WTC11 (cell line): ENCODE measurements around the gene CHRM4. TPM values are rescaled to one million over a fixed set of nuclear protein-coding genes. Genes with fewer than 3 reads are reported as not detected.

Source experiments
- ATAC-seq: fragments of 200-7000 bp; cut with Tn5 transposase; 2 replicates; pipeline ENCODE4 v1.10.0; 2021; ENCODE audit warnings: mild to moderate bottlenecking, moderate library complexity
- Bru-seq: library from RNA; stranded (reverse); fragments of 400-500 nt; gene quantifications from one replicate; lab custom pipeline; 2021; lab: Mats Ljungman, UMichigan
- CTCF ChIA-PET: fragments of 300-600 bp; sonication (Branson Sonifier 250); formaldehyde crosslinking; loops from one replicate; lab custom pipeline; 2021; ENCODE audit warnings: antibody characterized with exemption; lab: Charles Lee
- POLR2A ChIA-PET: fragments of 350-600 bp; sonication (Branson Sonifier 250); formaldehyde crosslinking; loops from one replicate; lab custom pipeline; 2021; ENCODE audit warnings: antibody characterized with exemption; lab: Charles Lee
- DNase-seq: peaks from one replicate; pipeline ENCODE4 v3.0.0; 2021; ENCODE audit warnings: low spot score
- H3K27ac Mint-ChIP-seq: 2 replicates; pipeline ENCODE4 v1.8.0; 2021; ENCODE audit warnings: mixed read lengths
- H3K27me3 Mint-ChIP-seq: 2 replicates; pipeline ENCODE4 v1.8.0; 2021; ENCODE audit warnings: low read depth, mild to moderate bottlenecking, moderate library complexity, mixed read lengths
- H3K36me3 Mint-ChIP-seq: 2 replicates; pipeline ENCODE4 v1.8.0; 2021; ENCODE audit warnings: mixed read lengths
- H3K4me1 Mint-ChIP-seq: 2 replicates; pipeline ENCODE4 v1.8.0; 2022; ENCODE audit warnings: mixed read lengths
- H3K4me3 Mint-ChIP-seq: 2 replicates; pipeline ENCODE4 v1.8.0; 2021; ENCODE audit warnings: mild to moderate bottlenecking, moderate library complexity, mixed read lengths
- H3K9me3 Mint-ChIP-seq: 2 replicates; pipeline ENCODE4 v1.8.0; 2021; ENCODE audit warnings: mixed read lengths
- CBFB ChIP-seq: sonication (generic); formaldehyde crosslinking; IDR thresholded peaks from 2 replicates; pipeline ENCODE4 v1.8.1; 2022; ENCODE audit warnings: mild to moderate bottlenecking, low read depth, missing genetic modification reagents
- CREB1 ChIP-seq: sonication (generic); formaldehyde crosslinking; IDR thresholded peaks from 2 replicates; pipeline ENCODE4 v1.8.0; 2023; ENCODE audit warnings: mild to moderate bottlenecking, missing genetic modification reagents
- ELF4 ChIP-seq: sonication (generic); formaldehyde crosslinking; IDR thresholded peaks from 2 replicates; pipeline ENCODE4 v1.8.1; 2022; ENCODE audit warnings: low read depth, mild to moderate bottlenecking, moderate library complexity, missing genetic modification reagents
- EMX1 ChIP-seq: fragments of 250-450 bp; sonication (Bioruptor Pico); IDR thresholded peaks from 2 replicates; pipeline ENCODE4 v1.8.0; 2021; ENCODE audit warnings: mild to moderate bottlenecking
- ETV6 ChIP-seq: sonication (generic); formaldehyde crosslinking; IDR thresholded peaks from 2 replicates; pipeline ENCODE4 v1.8.1; 2022; ENCODE audit warnings: mild to moderate bottlenecking, missing genetic modification reagents
- FOXP1 ChIP-seq: sonication (generic); formaldehyde crosslinking; IDR thresholded peaks from 2 replicates; pipeline ENCODE4 v1.8.0; 2022; ENCODE audit warnings: missing genetic modification reagents, mild to moderate bottlenecking, moderate library complexity, borderline replicate concordance
- KAT7 ChIP-seq: sonication (generic); formaldehyde crosslinking; IDR thresholded peaks from 2 replicates; pipeline ENCODE4 v1.8.1; 2023; ENCODE audit warnings: missing genetic modification reagents, mild to moderate bottlenecking, borderline replicate concordance
- NFATC4 ChIP-seq: fragments of 250-450 bp; sonication (Bioruptor Pico); IDR thresholded peaks from 2 replicates; pipeline ENCODE4 v1.9.0; 2021; ENCODE audit warnings: mild to moderate bottlenecking
- NFE2L1 ChIP-seq: sonication (generic); formaldehyde crosslinking; IDR thresholded peaks from 2 replicates; pipeline ENCODE4 v1.8.1; 2023; ENCODE audit warnings: missing genetic modification reagents
- NFYB ChIP-seq: sonication (generic); formaldehyde crosslinking; conservative IDR thresholded peaks from 2 replicates; pipeline ENCODE4 v1.8.0; 2022; ENCODE audit warnings: low read depth, missing genetic modification reagents
- RELA ChIP-seq: sonication (generic); formaldehyde crosslinking; IDR thresholded peaks from 2 replicates; pipeline ENCODE4 v1.8.1; 2022; ENCODE audit warnings: missing genetic modification reagents, mild to moderate bottlenecking, borderline replicate concordance
- TEAD4 ChIP-seq: sonication (generic); formaldehyde crosslinking; IDR thresholded peaks from 2 replicates; pipeline ENCODE4 v1.8.0; 2022; ENCODE audit warnings: mild to moderate bottlenecking, missing genetic modification reagents
- ZBTB21 ChIP-seq: sonication (generic); formaldehyde crosslinking; IDR thresholded peaks from 2 replicates; pipeline ENCODE4 v1.8.1; 2023; ENCODE audit warnings: mild to moderate bottlenecking, missing genetic modification reagents, borderline replicate concordance
- ZNF416 ChIP-seq: fragments of 250-450 bp; sonication (Bioruptor Pico); IDR thresholded peaks from 2 replicates; pipeline ENCODE4 v1.9.0; 2021; ENCODE audit warnings: mild to moderate bottlenecking, inconsistent platforms
- ZNF423 ChIP-seq: fragments of 250-450 bp; sonication (Bioruptor Pico); IDR thresholded peaks from 2 replicates; pipeline ENCODE4 v2.1.2; 2022; ENCODE audit warnings: mild to moderate bottlenecking, moderate library complexity
- long read RNA-seq, 3 experiments: library from RNA in 1 of 3; library from capped mRNA in 1 of 3; library from polyadenylated mRNA in 1 of 3; unstranded in 2 of 3; stranded (forward) in 1 of 3; transcript quantifications; one replicate each; pipeline ENCODE4 v2.0.0, GENCODE V29; 2021
- total RNA-seq: library from RNA; stranded (reverse); gene quantifications from 3 replicates; pipeline ENCODE4 v1.2.3, GENCODE V29; 2021
- TF ChIP-seq, protein P1 (sequence below): sonication (generic); formaldehyde crosslinking; IDR thresholded peaks from 2 replicates; pipeline ENCODE4 v1.8.1; 2023; ENCODE audit warnings: mild to moderate bottlenecking, moderate library complexity, missing genetic modification reagents
- TF ChIP-seq, protein P2 (sequence below): fragments of 200-600 bp; IDR thresholded peaks from 2 replicates; pipeline ENCODE4 v1.8.0; 2022; ENCODE audit warnings: antibody characterized with exemption
- TF ChIP-seq, protein P3 (sequence below): sonication (generic); formaldehyde crosslinking; IDR thresholded peaks from 2 replicates; pipeline ENCODE4 v1.8.1; 2022; ENCODE audit warnings: mild to moderate bottlenecking, missing genetic modification reagents, moderate library complexity, borderline replicate concordance
- TF ChIP-seq, protein P4 (sequence below): sonication (generic); formaldehyde crosslinking; IDR thresholded peaks from 2 replicates; pipeline ENCODE4 v1.8.0; 2022; ENCODE audit warnings: mild to moderate bottlenecking, missing genetic modification reagents
- TF ChIP-seq, protein P5 (sequence below): sonication (generic); formaldehyde crosslinking; IDR thresholded peaks from 2 replicates; pipeline ENCODE4 v1.8.1; 2022; ENCODE audit warnings: missing genetic modification reagents, borderline replicate concordance
- TF ChIP-seq, protein P6 (sequence below): fragments of 250-450 bp; sonication (Bioruptor Pico); IDR thresholded peaks from 2 replicates; pipeline ENCODE4 v1.9.0; 2021; ENCODE audit warnings: mild to moderate bottlenecking

Gene CHRM4
- total RNA-seq (0.62 to 0.85 TPM (median 0.62 TPM) in 3 replicates), Bru-seq, nascent RNA (percentile 29 among the genes with signal in this experiment)
- long read RNA-seq, experiment 1, result 0 reads
- long read RNA-seq, experiment 2, result 0 reads
- long read RNA-seq, experiment 3, result 0 reads

DNA sequence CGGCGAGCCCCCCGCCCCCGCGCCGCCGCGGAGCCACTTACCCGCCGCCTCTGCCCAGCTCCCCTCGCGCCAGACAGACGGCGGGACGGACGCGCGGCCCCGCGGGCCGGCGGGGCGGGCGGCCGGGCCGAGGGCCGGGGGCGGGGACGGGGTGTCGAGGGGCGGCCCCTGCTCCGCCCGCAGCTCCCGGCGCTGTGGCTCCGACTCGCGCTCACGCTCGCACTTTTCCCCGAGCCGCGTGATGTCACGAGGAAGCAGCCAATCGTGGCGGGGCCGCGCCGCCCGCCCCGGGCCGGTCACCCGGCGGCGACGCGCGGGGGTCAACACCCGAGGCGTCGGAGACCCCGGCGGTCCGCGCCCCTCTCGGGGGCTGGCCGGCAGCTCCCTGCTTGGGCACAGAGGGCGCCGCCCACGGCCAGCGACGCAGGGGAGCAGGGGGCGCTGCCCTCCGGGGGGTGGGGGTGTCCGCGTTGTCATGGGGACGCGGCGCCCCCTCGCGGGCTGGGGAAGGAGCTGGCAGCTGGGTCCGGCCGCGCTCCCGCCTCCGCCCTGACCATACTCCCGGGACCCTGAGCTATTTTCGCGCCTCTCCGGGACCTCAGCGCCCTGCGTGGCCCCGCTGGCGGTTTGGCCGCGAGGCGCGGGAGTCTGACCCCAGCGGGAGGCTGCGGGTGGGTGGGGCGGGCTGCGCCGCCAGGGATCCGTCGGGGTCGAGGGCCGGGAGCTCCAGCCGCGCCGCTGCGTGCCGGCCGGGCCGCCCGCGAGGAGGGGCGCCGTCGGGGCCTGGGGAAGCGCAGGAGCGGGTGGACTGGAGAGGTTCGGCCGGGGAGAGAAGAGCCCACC lies at the start of gene CHRM4:
Gene CHRM4, minus strand, starts transcription at position 199 of the 843 bp plus-strand sequence. CDS start 5,219 bp downstream, outside the sequence.
- ChIA-PET CTCF (interaction anchor here (0.5 to 6.6 kb wide), 67 partner anchors 8 to 1139 kb away, joined by 3 to 96 read pairs (median 4); partner anchors contain the start of genes ATG13, CREB3L1, DGKZ and LARGE2), POLR2A (interaction anchor here (0.5 to 1.3 kb wide), 9 partner anchors 8 to 1282 kb away, joined by 3 to 5 read pairs (median 3); no protein-coding TSS in a partner anchor)
- H3K4me1 Mint-ChIP-seq, result peaks cover 29% of the 10 kb centered on the region
- H3K27ac Mint-ChIP-seq, result no peak within 1 kb of the TSS
- DNase-seq (peak; percentile 69), ATAC-seq (peak; percentile 15)
- no peaks in the 10 kb centered on the region for H3K9me3 Mint-ChIP-seq
- peaks cover 56% of the 10 kb centered on the region for H3K27me3 Mint-ChIP-seq
- TF ChIP-seq ZNF423, result peak; percentile 74
- TF ChIP-seq, protein P1, sequence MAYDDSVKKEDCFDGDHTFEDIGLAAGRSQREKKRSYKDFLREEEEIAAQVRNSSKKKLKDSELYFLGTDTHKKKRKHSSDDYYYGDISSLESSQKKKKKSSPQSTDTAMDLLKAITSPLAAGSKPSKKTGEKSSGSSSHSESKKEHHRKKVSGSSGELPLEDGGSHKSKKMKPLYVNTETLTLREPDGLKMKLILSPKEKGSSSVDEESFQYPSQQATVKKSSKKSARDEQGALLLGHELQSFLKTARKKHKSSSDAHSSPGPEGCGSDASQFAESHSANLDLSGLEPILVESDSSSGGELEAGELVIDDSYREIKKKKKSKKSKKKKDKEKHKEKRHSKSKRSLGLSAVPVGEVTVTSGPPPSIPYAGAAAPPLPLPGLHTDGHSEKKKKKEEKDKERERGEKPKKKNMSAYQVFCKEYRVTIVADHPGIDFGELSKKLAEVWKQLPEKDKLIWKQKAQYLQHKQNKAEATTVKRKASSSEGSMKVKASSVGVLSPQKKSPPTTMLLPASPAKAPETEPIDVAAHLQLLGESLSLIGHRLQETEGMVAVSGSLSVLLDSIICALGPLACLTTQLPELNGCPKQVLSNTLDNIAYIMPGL (CRISPR knock-in tag), result 0 out of 2 replicates have a peak, but pooled peaks have one; percentile 13
- TF ChIP-seq, protein P2, sequence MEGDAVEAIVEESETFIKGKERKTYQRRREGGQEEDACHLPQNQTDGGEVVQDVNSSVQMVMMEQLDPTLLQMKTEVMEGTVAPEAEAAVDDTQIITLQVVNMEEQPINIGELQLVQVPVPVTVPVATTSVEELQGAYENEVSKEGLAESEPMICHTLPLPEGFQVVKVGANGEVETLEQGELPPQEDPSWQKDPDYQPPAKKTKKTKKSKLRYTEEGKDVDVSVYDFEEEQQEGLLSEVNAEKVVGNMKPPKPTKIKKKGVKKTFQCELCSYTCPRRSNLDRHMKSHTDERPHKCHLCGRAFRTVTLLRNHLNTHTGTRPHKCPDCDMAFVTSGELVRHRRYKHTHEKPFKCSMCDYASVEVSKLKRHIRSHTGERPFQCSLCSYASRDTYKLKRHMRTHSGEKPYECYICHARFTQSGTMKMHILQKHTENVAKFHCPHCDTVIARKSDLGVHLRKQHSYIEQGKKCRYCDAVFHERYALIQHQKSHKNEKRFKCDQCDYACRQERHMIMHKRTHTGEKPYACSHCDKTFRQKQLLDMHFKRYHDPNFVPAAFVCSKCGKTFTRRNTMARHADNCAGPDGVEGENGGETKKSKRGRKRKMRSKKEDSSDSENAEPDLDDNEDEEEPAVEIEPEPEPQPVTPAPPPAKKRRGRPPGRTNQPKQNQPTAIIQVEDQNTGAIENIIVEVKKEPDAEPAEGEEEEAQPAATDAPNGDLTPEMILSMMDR, result peak; percentile 55
- TF ChIP-seq RELA (CRISPR knock-in tag), result no peak
- no peaks in the 10 kb centered on the region for H3K36me3 Mint-ChIP-seq
- H3K4me3 Mint-ChIP-seq, result peak within 1 kb of the TSS; percentile 84

DNA sequence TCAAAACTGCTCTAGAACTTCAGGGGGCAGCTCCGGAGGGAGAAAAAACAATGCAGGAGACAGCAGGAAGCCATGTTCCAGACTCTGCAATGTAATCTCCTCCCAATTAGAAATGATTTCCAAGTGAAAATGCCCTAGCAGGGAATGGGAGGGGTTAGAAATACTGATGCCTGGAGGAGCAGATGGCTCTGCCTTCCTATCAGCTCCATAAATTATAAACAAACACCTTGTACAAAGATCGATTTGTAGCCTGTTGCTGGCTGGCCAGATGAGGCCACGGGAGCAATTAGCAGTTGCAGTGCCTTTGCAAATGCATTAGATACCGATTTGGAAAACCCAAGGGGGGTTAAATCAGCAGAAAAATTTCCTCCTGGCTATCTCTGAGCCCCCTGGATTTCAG lies 46.6 kb upstream of the CHRM4 start:
- Mint-ChIP-seq H3K4me3 (no peak overlapping the region), H3K27ac (no peak overlapping the region), H3K9me3 (no peaks in the 10 kb centered on the region)
- TF ChIP-seq, protein P3, sequence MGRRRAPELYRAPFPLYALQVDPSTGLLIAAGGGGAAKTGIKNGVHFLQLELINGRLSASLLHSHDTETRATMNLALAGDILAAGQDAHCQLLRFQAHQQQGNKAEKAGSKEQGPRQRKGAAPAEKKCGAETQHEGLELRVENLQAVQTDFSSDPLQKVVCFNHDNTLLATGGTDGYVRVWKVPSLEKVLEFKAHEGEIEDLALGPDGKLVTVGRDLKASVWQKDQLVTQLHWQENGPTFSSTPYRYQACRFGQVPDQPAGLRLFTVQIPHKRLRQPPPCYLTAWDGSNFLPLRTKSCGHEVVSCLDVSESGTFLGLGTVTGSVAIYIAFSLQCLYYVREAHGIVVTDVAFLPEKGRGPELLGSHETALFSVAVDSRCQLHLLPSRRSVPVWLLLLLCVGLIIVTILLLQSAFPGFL (CRISPR knock-in tag), result no peak
- TF ChIP-seq NFE2L1 (CRISPR knock-in tag) (no peak), ZNF416 (CRISPR knock-in tag) (no peak), ZNF423 (no peak), NFATC4 (CRISPR knock-in tag) (no peak), EMX1 (CRISPR knock-in tag) (no peak), ETV6 (CRISPR knock-in tag) (no peak), TEAD4 (CRISPR knock-in tag) (no peak), KAT7 (CRISPR knock-in tag) (no peak), NFYB (CRISPR knock-in tag) (no peak), FOXP1 (CRISPR knock-in tag) (no peak), ELF4 (CRISPR knock-in tag) (no peak), CREB1 (no peak), CBFB (no peak), ZBTB21 (CRISPR knock-in tag) (no peak)
- TF ChIP-seq, protein P4, sequence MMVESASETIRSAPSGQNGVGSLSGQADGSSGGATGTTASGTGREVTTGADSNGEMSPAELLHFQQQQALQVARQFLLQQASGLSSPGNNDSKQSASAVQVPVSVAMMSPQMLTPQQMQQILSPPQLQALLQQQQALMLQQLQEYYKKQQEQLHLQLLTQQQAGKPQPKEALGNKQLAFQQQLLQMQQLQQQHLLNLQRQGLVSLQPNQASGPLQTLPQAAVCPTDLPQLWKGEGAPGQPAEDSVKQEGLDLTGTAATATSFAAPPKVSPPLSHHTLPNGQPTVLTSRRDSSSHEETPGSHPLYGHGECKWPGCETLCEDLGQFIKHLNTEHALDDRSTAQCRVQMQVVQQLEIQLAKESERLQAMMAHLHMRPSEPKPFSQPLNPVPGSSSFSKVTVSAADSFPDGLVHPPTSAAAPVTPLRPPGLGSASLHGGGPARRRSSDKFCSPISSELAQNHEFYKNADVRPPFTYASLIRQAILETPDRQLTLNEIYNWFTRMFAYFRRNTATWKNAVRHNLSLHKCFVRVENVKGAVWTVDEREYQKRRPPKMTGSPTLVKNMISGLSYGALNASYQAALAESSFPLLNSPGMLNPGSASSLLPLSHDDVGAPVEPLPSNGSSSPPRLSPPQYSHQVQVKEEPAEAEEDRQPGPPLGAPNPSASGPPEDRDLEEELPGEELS (CRISPR knock-in tag), result no peak
- TF ChIP-seq, protein P5, sequence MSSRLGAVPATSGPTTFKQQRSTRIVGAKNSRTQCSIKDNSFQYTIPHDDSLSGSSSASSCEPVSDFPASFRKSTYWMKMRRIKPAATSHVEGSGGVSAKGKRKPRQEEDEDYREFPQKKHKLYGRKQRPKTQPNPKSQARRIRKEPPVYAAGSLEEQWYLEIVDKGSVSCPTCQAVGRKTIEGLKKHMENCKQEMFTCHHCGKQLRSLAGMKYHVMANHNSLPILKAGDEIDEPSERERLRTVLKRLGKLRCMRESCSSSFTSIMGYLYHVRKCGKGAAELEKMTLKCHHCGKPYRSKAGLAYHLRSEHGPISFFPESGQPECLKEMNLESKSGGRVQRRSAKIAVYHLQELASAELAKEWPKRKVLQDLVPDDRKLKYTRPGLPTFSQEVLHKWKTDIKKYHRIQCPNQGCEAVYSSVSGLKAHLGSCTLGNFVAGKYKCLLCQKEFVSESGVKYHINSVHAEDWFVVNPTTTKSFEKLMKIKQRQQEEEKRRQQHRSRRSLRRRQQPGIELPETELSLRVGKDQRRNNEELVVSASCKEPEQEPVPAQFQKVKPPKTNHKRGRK (CRISPR knock-in tag), result no peak
- TF ChIP-seq, protein P1 (CRISPR knock-in tag), result no peak
- TF ChIP-seq, protein P6, sequence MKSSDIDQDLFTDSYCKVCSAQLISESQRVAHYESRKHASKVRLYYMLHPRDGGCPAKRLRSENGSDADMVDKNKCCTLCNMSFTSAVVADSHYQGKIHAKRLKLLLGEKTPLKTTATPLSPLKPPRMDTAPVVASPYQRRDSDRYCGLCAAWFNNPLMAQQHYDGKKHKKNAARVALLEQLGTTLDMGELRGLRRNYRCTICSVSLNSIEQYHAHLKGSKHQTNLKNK (CRISPR knock-in tag), result no peak
- TF ChIP-seq, all 79 proteins: peak for 0
- ChIA-PET POLR2A (no interaction called here), CTCF (interaction anchor here (1.1 to 2.5 kb wide), 4 partner anchors 8 to 52 kb away, joined by 3 to 10 read pairs (median 4); no protein-coding TSS in a partner anchor)
- H3K36me3 Mint-ChIP-seq, result peaks cover 29% of the 10 kb centered on the region
- peaks cover 31% of the 10 kb centered on the region for H3K27me3 Mint-ChIP-seq
- ATAC-seq (peak; percentile 35; the same call in 1 of the 2 replicates), DNase-seq (no peak)
- H3K4me1 Mint-ChIP-seq, result peaks cover 42% of the 10 kb centered on the region
